HCT116 (cell line): Measurements from ENCODE around the gene OR10AD1. TPM values are rescaled to one million over a fixed set of nuclear protein-coding genes. Genes with fewer than 3 reads are reported as not detected.
A peak's percentile ranks its signal among the peaks of the same experiment; 100 is the strongest.

Experiments
- ATAC-seq: fragments of 200-7000 bp; cut with Tn5 transposase; 2 replicates; pipeline ENCODE4 v1.9.1; 2020; ENCODE audit warnings: mild to moderate bottlenecking, moderate library complexity
- BruUV-seq: library from RNA; stranded (reverse); fragments of 400-500 nt; replicated peaks from 2 replicates; lab custom pipeline; 2021; lab: Mats Ljungman, UMichigan
- CTCF ChIA-PET: fragments of 300-600 bp; sonication (Branson Sonifier 250); formaldehyde crosslinking; loops from one replicate; lab custom pipeline; 2021; ENCODE audit warnings: antibody characterized with exemption; lab: Charles Lee
- POLR2A ChIA-PET: fragments of 300-600, 350-600 bp; sonication (Branson Sonifier 250); formaldehyde crosslinking; loops from one replicate; lab custom pipeline; 2021; ENCODE audit warnings: antibody characterized with exemption; lab: Charles Lee
- RAD21 ChIA-PET, 2 experiments: fragments of 300-600 bp; sonication (Branson Sonifier 250); formaldehyde crosslinking; loops; one replicate each; lab custom pipeline; 2023; ENCODE audit warnings: low total read pairs in 2 of 2; ENCODE audit not compliant: uncharacterized antibody in 2 of 2, unreplicated experiment in 2 of 2, low non-redundant PET in 1 of 2; lab: Charles Lee
- DNase-seq: peaks from one replicate; pipeline ENCODE4 v3.0.0-alpha.2; 2010; ENCODE audit warnings: low read depth, low spot score
- H2AFZ ChIP-seq: fragments of 200-600 bp; shearing (Covaris generic), sonication (generic); 2 replicates; pipeline ENCODE4 v1.6.1; 2017; ENCODE audit warnings: low read depth, mixed run types, mixed read lengths, antibody characterized with exemption, low read length; ENCODE audit not compliant: poor library complexity, severe bottlenecking
- H3K27ac ChIP-seq: 2 replicates; pipeline ENCODE4 v1.5.1; 2012; ENCODE audit warnings: low read depth, low read length
- H3K27me3 ChIP-seq: fragments of 200-600 bp; sonication (generic); 2 replicates; pipeline ENCODE4 v1.6.1; 2016; ENCODE audit warnings: mixed run types, low read length, mixed read lengths; ENCODE audit not compliant: insufficient read depth
- H3K36me3 ChIP-seq, 2 experiments: fragments of 200-500 bp in 1 of 2; fragments of 200-600 bp in 1 of 2; sonication (Bioruptor generic) in 1 of 2; sonication (generic) in 1 of 2; 2 replicates each; pipeline versions ENCODE4 v1.5.1 to v1.6.1; 2014 to 2016; ENCODE audit warnings: low read length in 2 of 2, inconsistent platforms in 1 of 2, mixed read lengths in 1 of 2, mixed run types in 1 of 2; ENCODE audit not compliant: insufficient read depth in 2 of 2, control insufficient read depth in 1 of 2
- H3K4me1 ChIP-seq, 2 experiments: fragments of 200-600 bp in 1 of 2; sonication (generic) in 1 of 2; 2 replicates each; pipeline versions ENCODE4 v1.5.1 to v1.6.1; 2012 to 2017; ENCODE audit warnings: low read length in 2 of 2, inconsistent platforms in 1 of 2, mild to moderate bottlenecking in 1 of 2, mixed read lengths in 1 of 2, mixed run types in 1 of 2, moderate library complexity in 1 of 2; ENCODE audit not compliant: insufficient read depth in 2 of 2, control insufficient read depth in 1 of 2
- H3K4me2 ChIP-seq: fragments of 200-600 bp; sonication (generic); 2 replicates; pipeline ENCODE4 v1.6.1; 2017; ENCODE audit warnings: mixed run types, low read length, mixed read lengths
- H3K4me3 ChIP-seq, 2 experiments: fragments of 200-600 bp in 1 of 2; sonication (generic) in 1 of 2; replicated peaks in 1 of 2; 2 replicates each; pipeline ENCODE4 v1.5.1; 2011 to 2016; ENCODE audit warnings: low read length in 2 of 2, control low read depth in 1 of 2, low read depth in 1 of 2, mild to moderate bottlenecking in 1 of 2, mixed read lengths in 1 of 2, mixed run types in 1 of 2
- H3K79me2 ChIP-seq: fragments of 200-600 bp; sonication (generic); 2 replicates; pipeline ENCODE4 v1.6.1; 2017; ENCODE audit warnings: mild to moderate bottlenecking, mixed run types, low read length, moderate library complexity, mixed read lengths; ENCODE audit not compliant: insufficient read depth
- H3K9ac ChIP-seq: fragments of 200-600 bp; sonication (generic); 2 replicates; pipeline ENCODE4 v1.6.1; 2016; ENCODE audit warnings: low read length, mixed read lengths
- H3K9me2 ChIP-seq: fragments of 200-600 bp; sonication (generic), shearing (Covaris generic); 2 replicates; pipeline ENCODE4 v1.6.1; 2017; ENCODE audit warnings: mixed run types, mild to moderate bottlenecking, moderate library complexity; ENCODE audit not compliant: insufficient read depth
- H3K9me3 ChIP-seq, 2 experiments: fragments of 200-500 bp in 1 of 2; fragments of 200-600 bp in 1 of 2; sonication (Bioruptor generic) in 1 of 2; sonication (generic) in 1 of 2; 2 replicates each; pipeline ENCODE4 v1.6.1; 2014 to 2017; ENCODE audit warnings: low read length in 2 of 2, mixed read lengths in 2 of 2, inconsistent platforms in 1 of 2, low read depth in 1 of 2, mild to moderate bottlenecking in 1 of 2, mixed run types in 1 of 2, moderate library complexity in 1 of 2; ENCODE audit not compliant: control insufficient read depth in 1 of 2, insufficient read depth in 1 of 2
- H4K20me1 ChIP-seq: fragments of 200-600 bp; sonication (generic), shearing (Covaris generic); 2 replicates; pipeline ENCODE4 v1.6.1; 2017; ENCODE audit warnings: mixed run types, mild to moderate bottlenecking, moderate library complexity; ENCODE audit not compliant: insufficient read depth
- CBX3 ChIP-seq: IDR thresholded peaks from 2 replicates; pipeline ENCODE4 v1.6.1; 2012; ENCODE audit warnings: low read depth
- CEBPB ChIP-seq: IDR thresholded peaks from 2 replicates; pipeline ENCODE4 v1.6.1; 2012; ENCODE audit warnings: low read depth
- CTCF ChIP-seq, 3 experiments: fragments of 200-600 bp in 1 of 3; sonication (generic) in 1 of 3; IDR thresholded peaks in 2 of 3; conservative IDR thresholded peaks in 1 of 3; 2 replicates each; pipeline ENCODE4 v1.5.1; 2012 to 2017; ENCODE audit warnings: low read depth in 2 of 3, low read length in 2 of 3, antibody characterized with exemption in 1 of 3, borderline replicate concordance in 1 of 3, control low read depth in 1 of 3, mild to moderate bottlenecking in 1 of 3, mixed read lengths in 1 of 3, mixed run types in 1 of 3, moderate library complexity in 1 of 3; ENCODE audit not compliant: insufficient read depth in 1 of 3
- EZH2phosphoT487 ChIP-seq: fragments of 200-600 bp; IDR thresholded peaks from 2 replicates; pipeline ENCODE4 v1.6.1; 2018; ENCODE audit warnings: antibody characterized with exemption, borderline replicate concordance
- FOSL1 ChIP-seq: IDR thresholded peaks from 2 replicates; pipeline ENCODE4 v1.6.1; 2012; ENCODE audit warnings: low read depth
- JUND ChIP-seq: IDR thresholded peaks from 2 replicates; pipeline ENCODE4 v1.6.1; 2012
- POLR2A ChIP-seq: IDR thresholded peaks from 2 replicates; pipeline ENCODE4 v1.7.0; 2011; ENCODE audit warnings: borderline replicate concordance; ENCODE audit not compliant: insufficient read depth, insufficient read length; ENCODE audit errors: extremely low read depth
- POLR2AphosphoS5 ChIP-seq: IDR thresholded peaks from 2 replicates; pipeline ENCODE4 v1.6.1; 2011; ENCODE audit warnings: mild to moderate bottlenecking, low read depth, low read length, moderate library complexity
- RAD21 ChIP-seq: IDR thresholded peaks from 2 replicates; pipeline ENCODE4 v1.6.1; 2012; ENCODE audit warnings: low read depth, mild to moderate bottlenecking
- REST ChIP-seq: IDR thresholded peaks from 2 replicates; pipeline ENCODE4 v1.6.1; 2012; ENCODE audit warnings: low read depth
- SRF ChIP-seq: IDR thresholded peaks from 2 replicates; pipeline ENCODE4 v1.6.1; 2012; ENCODE audit warnings: low read depth
- TCF7L2 ChIP-seq: IDR thresholded peaks from 2 replicates; pipeline ENCODE4 v1.7.0; 2011; ENCODE audit warnings: borderline replicate concordance, inconsistent platforms; ENCODE audit not compliant: insufficient read depth, insufficient read length; ENCODE audit errors: extremely low read depth
- YY1 ChIP-seq: IDR thresholded peaks from 2 replicates; pipeline ENCODE4 v1.6.1; 2011; ENCODE audit warnings: low read length, low read depth, moderate library complexity, mild to moderate bottlenecking; ENCODE audit not compliant: insufficient replicate concordance; ENCODE audit errors: extremely low read depth
- ZFX ChIP-seq: fragments of 450-650 bp; IDR thresholded peaks from 2 replicates; pipeline ENCODE4 v1.6.1; 2017
- intact Hi-C: fragments of 100-400 bp; cut with micrococcal nuclease; formaldehyde crosslinking; loops from 2 replicates; pipeline ENCODE4 v1.10.0; 2022
- total RNA-seq: library from RNA; stranded (reverse); gene quantifications from one replicate; pipeline ENCODE4 v1.2.1, GENCODE V29; 2021; ENCODE audit not compliant: unreplicated experiment
- TF ChIP-seq, protein P1 (sequence below): IDR thresholded peaks from 2 replicates; pipeline ENCODE4 v1.6.1; 2012
- TF ChIP-seq, protein P2 (sequence below): IDR thresholded peaks from 2 replicates; pipeline ENCODE4 v1.6.1; 2012

Gene OR10AD1
- total RNA-seq, 1 experiment from 2014 or later, result not detected

GRCh38 chr12:48183876-48184548 lies 19.1 kb downstream of the OR10AD1 start:
- no peak for ATAC-seq
- no peak for DNase-seq
- Histone ChIP-seq H2AFZ (no peak overlapping the region), H3K4me1 (peaks cover 4 to 25% of the 10 kb centered on the region in 2 experiments; a peak in 2 of 4 replicates), H3K4me2 (peak overlapping the region; percentile 83), H3K9me3 (no peaks in the 10 kb centered on the region), H3K27ac (no peak overlapping the region), H4K20me1 (no peaks in the 10 kb centered on the region), H3K36me3 (no peaks in the 10 kb centered on the region), H3K27me3 (0 out of 2 replicates have a peak, but pooled peaks cover 2% of the 10 kb centered on the region), H3K4me3 (peak overlapping the region; percentile 62 to 64; a peak in 3 of 4 replicates), H3K9me2 (no peaks in the 10 kb centered on the region), H3K9ac (no peak overlapping the region), H3K79me2 (no peaks in the 10 kb centered on the region)
- RAD21 ChIA-PET, result interaction anchor here in 1 of 2 experiments (0.6 kb wide), 1 partner anchor 42 kb away, joined by 3 read pairs; no protein-coding TSS in a partner anchor
- CTCF ChIA-PET, result interaction anchor here (1.5 kb wide), 1 partner anchor 19 kb away, joined by 5 read pairs; no protein-coding TSS in a partner anchor
- TF ChIP-seq YY1 (no peak), TCF7L2 (no peak), CEBPB (no peak), POLR2AphosphoS5 (no peak), CBX3 (no peak), SRF (no peak), REST (no peak), CTCF (IDR thresholded peaks at IDR 0.05 in 2 of 3, conservative IDR thresholded peaks at IDR 0.05 in 1 of 3; ENCODE audit: borderline replicate concordance in 1 of 3, insufficient read depth in 1 of 3, low read depth in 2 of 3, low read length in 2 of 3) (no peak), ZFX (no peak), EZH2phosphoT487 (no peak), POLR2A (no peak), JUND (no peak), RAD21 (no peak), FOSL1 (no peak)
- TF ChIP-seq, protein P1, sequence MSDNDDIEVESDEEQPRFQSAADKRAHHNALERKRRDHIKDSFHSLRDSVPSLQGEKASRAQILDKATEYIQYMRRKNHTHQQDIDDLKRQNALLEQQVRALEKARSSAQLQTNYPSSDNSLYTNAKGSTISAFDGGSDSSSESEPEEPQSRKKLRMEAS, result no peak
- TF ChIP-seq, protein P2, sequence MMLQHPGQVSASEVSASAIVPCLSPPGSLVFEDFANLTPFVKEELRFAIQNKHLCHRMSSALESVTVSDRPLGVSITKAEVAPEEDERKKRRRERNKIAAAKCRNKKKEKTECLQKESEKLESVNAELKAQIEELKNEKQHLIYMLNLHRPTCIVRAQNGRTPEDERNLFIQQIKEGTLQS, result no peak
- intact Hi-C loops, result no loop called here
- no TSS peak for BruUV-seq
- POLR2A ChIA-PET, result no interaction called here
